Karpas-422 (cell line): Measurements from ENCODE around the gene TUT1. TPM values are rescaled to one million over a fixed set of nuclear protein-coding genes. Genes with fewer than 3 reads are reported as not detected.
"Not testable (repeated sequence)": the region's sequence is repeated elsewhere in the genome, so short reads cannot be mapped to it uniquely, and the experiment has no call there.

ENCODE experiments used
- DNase-seq: peaks from one replicate; pipeline ENCODE4 v3.0.0-alpha.2; 2015
- H2AFZ ChIP-seq: fragments of 200-600 bp; sonication (generic); 2 replicates; pipeline ENCODE4 v1.6.1; 2014; ENCODE audit warnings: antibody characterized with exemption, low read length, mixed read lengths
- H3K27ac ChIP-seq: fragments of 200-600 bp; sonication (generic); 2 replicates; pipeline ENCODE4 v1.5.1; 2014; ENCODE audit warnings: mild to moderate bottlenecking, low read length, moderate library complexity
- H3K27me3 ChIP-seq: fragments of 200-600 bp; sonication (generic); 2 replicates; pipeline ENCODE4 v1.6.1; 2014; ENCODE audit warnings: low read length, mixed read lengths
- H3K36me3 ChIP-seq: fragments of 200-600 bp; sonication (generic); 2 replicates; pipeline ENCODE4 v1.6.1; 2014; ENCODE audit warnings: low read length, mixed read lengths; ENCODE audit not compliant: insufficient read depth
- H3K4me1 ChIP-seq: fragments of 200-600 bp; sonication (generic); 2 replicates; pipeline ENCODE4 v1.6.1; 2014; ENCODE audit warnings: mild to moderate bottlenecking, low read length, mixed read lengths
- H3K4me2 ChIP-seq: fragments of 200-600 bp; sonication (generic); 2 replicates; pipeline ENCODE4 v1.6.1; 2014; ENCODE audit warnings: low read length, low read depth, mild to moderate bottlenecking; ENCODE audit not compliant: poor library complexity, severe bottlenecking
- H3K4me3 ChIP-seq: fragments of 200-600 bp; sonication (generic); 2 replicates; pipeline ENCODE4 v1.5.1; 2014; ENCODE audit warnings: mild to moderate bottlenecking, antibody characterized with exemption, low read length, mixed read lengths
- H3K79me2 ChIP-seq: fragments of 200-600 bp; sonication (generic); 2 replicates; pipeline ENCODE4 v1.6.1; 2014; ENCODE audit warnings: mild to moderate bottlenecking, low read length, mixed read lengths
- H3K9ac ChIP-seq: fragments of 200-600 bp; sonication (generic); 2 replicates; pipeline ENCODE4 v1.6.0; 2014; ENCODE audit warnings: low read length
- H3K9me2 ChIP-seq: fragments of 200-600 bp; sonication (generic), shearing (Covaris generic); replicated peaks from 2 replicates; pipeline ENCODE4 v1.6.0; 2014; ENCODE audit warnings: mild to moderate bottlenecking, low read length, moderate library complexity; ENCODE audit not compliant: insufficient read depth
- H3K9me3 ChIP-seq: fragments of 300-700, 200-600 bp; sonication (generic); 2 replicates; pipeline ENCODE4 v1.6.1; 2014; ENCODE audit warnings: low read length, mixed read lengths
- H4K20me1 ChIP-seq: fragments of 200-600 bp; sonication (generic); 2 replicates; pipeline ENCODE4 v1.6.1; 2014; ENCODE audit warnings: mild to moderate bottlenecking, antibody characterized with exemption, low read length, low read depth; ENCODE audit not compliant: insufficient read depth
- total RNA-seq: library from RNA; depleted of rRNA; stranded (reverse); fragments of >200 nt; shearing (Covaris generic); gene quantifications from 2 replicates; pipeline ENCODE4 v1.2.3, GENCODE V29; 2014; ENCODE audit warnings: low replicate concordance

Gene TUT1
- total RNA-seq, 1 experiment from 2014 or later, result 8.1 TPM

DNA sequence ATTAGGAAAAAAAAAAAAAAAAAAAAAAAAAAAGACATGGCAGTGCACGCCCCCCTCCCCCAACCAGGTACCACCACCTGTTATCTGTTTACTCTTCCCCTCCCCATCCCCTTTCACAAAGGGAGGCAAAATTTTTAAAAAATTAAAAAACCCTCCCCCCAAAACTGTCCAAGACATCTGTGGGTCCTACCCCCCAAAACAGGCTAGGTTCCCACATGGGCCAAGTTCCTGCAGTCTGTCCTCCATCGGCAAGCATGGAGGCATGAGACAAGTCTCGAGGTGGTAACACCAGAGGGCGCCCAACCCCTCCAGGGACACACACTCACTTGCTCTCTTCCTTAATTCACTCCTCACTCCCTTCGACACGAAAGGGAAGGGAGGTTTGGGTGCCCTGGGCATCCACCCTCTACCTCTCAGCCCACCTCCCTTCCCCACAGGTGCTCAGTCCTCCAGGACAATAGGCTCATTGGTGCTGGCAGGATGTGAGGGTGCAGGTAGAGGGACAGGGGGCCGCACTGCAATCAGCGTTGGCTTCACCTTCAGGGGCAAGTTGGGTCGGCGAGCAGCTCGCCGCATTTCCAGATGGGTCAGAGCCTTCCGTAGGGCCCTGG lies 2.2 kb upstream of the TUT1 start:
- peaks cover 37% of the 10 kb centered on the region for H3K79me2 ChIP-seq
- peaks cover 38% of the 10 kb centered on the region for H3K4me1 ChIP-seq
- peaks cover 40% of the 10 kb centered on the region for H3K36me3 ChIP-seq
- H3K4me3 ChIP-seq, result no peak overlapping the region
- H3K27me3 ChIP-seq, result no peaks in the 10 kb centered on the region
- H4K20me1 ChIP-seq, result 0 out of 2 replicates have a peak, but pooled peaks cover 6% of the 10 kb centered on the region
- H2AFZ ChIP-seq, result no peak overlapping the region
- DNase-seq, result peak; percentile 91
- H3K27ac ChIP-seq, result no peak overlapping the region
- H3K4me2 ChIP-seq, result peak overlapping the region; percentile 88
- no peak overlapping the region for H3K9ac ChIP-seq
- H3K9me2 ChIP-seq, result no peaks in the 10 kb centered on the region
- no peaks in the 10 kb centered on the region for H3K9me3 ChIP-seq

DNA sequence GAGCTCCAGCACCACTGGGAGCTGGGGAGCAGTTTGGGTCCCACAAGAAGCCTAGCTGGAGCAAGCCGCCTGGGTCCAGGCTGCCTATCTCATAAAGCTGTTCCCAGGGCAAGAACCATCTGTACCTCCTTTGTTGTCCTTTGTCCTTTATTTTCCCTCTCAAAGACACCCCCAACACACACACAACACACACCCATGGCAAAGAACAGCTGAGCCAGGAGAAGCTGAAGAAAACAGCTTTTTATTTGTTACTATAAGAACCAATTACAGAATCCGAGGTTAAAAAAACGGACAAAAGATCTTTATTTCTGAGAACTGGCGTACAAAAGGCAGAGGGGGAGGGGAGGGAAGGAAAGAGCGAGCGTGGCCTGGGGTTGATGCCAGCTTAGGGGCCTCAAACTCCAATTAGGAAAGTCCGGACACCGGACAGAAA lies 1.7 kb upstream of the TUT1 start:
- peak overlapping the region; percentile 83 for H3K27ac ChIP-seq

DNA sequence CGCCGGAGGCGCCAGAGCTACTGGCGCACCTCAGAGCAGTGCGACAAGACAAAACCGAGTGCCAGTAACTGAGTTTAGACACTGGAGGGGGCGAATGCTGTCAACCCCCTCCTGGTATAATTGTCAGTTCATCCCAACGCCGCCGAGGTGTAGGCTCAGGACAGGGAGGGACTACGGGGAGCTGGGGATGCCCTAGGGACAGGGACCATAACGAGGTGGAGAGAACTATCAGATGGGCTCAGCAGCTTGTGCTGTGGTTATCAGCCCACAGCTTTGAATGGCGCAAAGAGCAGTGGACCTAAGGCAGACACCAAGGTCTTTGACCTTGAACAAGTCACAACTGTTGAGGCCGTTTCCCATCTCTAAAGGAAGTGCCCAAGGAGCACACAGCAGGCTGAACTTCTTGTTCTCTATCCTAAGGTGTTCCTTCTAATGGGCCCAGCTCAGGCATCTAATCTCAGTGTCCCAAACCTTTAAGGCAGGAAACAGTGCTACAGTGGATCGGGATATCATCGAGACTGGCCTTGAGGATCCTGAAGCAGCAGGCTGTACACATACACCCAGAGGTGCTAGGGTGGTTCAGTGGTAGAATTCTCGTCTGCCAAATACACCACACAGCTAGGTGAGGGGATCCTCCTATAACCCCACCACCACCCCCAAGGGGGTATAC lies 958 bp upstream of the TUT1 start:
- Histone ChIP-seq H3K9me3 (no peaks in the 10 kb centered on the region), H3K9ac (peak overlapping the region; percentile 86), H3K27me3 (no peaks in the 10 kb centered on the region), H3K4me2 (peak overlapping the region; percentile 88), H3K27ac (peak overlapping the region; percentile 83), H3K4me3 (peak overlapping the region; percentile 74), H4K20me1 (no peaks in the 10 kb centered on the region), H3K36me3 (peaks cover 36% of the 10 kb centered on the region; the same call in 1 of the 2 replicates), H3K79me2 (peaks cover 37% of the 10 kb centered on the region), H3K4me1 (peaks cover 34% of the 10 kb centered on the region), H3K9me2 (no peaks in the 10 kb centered on the region), H2AFZ (no peak overlapping the region)
- DNase-seq, result no peak

More for the DNA sequence above, 1.7 kb upstream of the TUT1 start:
- H3K27me3 ChIP-seq, result no peaks in the 10 kb centered on the region
- no peaks in the 10 kb centered on the region for H3K9me3 ChIP-seq
- no peak overlapping the region for H2AFZ ChIP-seq
- 0 out of 2 replicates have a peak, but pooled peaks cover 5% of the 10 kb centered on the region for H4K20me1 ChIP-seq
- no peaks in the 10 kb centered on the region for H3K9me2 ChIP-seq
- H3K79me2 ChIP-seq, result peaks cover 34% of the 10 kb centered on the region
- peak overlapping the region; percentile 86 for H3K9ac ChIP-seq
- H3K36me3 ChIP-seq, result peaks cover 36% of the 10 kb centered on the region; the same call in 1 of the 2 replicates
- H3K4me1 ChIP-seq, result peaks cover 34% of the 10 kb centered on the region
- DNase-seq, result no peak
- peak overlapping the region; percentile 88 for H3K4me2 ChIP-seq
- H3K4me3 ChIP-seq, result peak overlapping the region; percentile 74; the same call in 1 of the 2 replicates

GRCh38 chr11:62588966-62589637 lies 2.2 kb downstream of the TUT1 start:
- H3K27ac ChIP-seq, result no peak overlapping the region
- H3K4me2 ChIP-seq, result peak overlapping the region; percentile 83

DNA sequence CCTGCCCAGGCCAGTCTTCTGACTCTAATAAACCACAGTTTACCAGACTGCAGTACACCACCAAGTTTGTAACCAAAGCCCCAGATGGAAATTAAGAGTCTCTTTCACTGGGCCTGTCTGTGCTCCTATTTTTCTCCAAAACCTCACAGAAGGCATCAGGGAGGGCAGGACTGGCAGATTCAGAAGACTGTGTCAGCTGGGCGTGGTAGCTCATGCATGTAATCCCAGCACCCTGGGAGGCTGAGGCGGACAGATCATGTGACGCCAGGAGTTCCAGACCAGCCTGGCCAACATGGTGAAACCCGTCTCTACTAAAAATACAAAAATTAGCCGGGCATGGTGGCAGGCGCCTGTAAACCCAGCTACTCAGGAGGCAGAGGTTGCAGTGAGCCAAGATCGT lies 6.0 kb downstream of the TUT1 start:
- not testable (repeated sequence) for H3K9me2 ChIP-seq, H3K27me3 ChIP-seq, H3K27ac ChIP-seq, H3K4me3 ChIP-seq, H4K20me1 ChIP-seq, DNase-seq, H2AFZ ChIP-seq, H3K9ac ChIP-seq, H3K9me3 ChIP-seq, H3K4me2 ChIP-seq
- peaks cover 10% of the 10 kb centered on the region for H3K4me1 ChIP-seq
- peaks cover 29% of the 10 kb centered on the region for H3K36me3 ChIP-seq
- peaks cover 40% of the 10 kb centered on the region for H3K79me2 ChIP-seq

More at GRCh38 chr11:62588966-62589637, 2.2 kb downstream of the TUT1 start:
- no peaks in the 10 kb centered on the region for H4K20me1 ChIP-seq
- H3K36me3 ChIP-seq, result peaks cover 30% of the 10 kb centered on the region
- no peaks in the 10 kb centered on the region for H3K9me2 ChIP-seq
- H3K27me3 ChIP-seq, result no peaks in the 10 kb centered on the region
- H3K9me3 ChIP-seq, result no peaks in the 10 kb centered on the region
- H2AFZ ChIP-seq, result no peak overlapping the region
- H3K9ac ChIP-seq, result no peak overlapping the region
- no peak overlapping the region for H3K4me3 ChIP-seq
- H3K79me2 ChIP-seq, result peaks cover 50% of the 10 kb centered on the region
- H3K4me1 ChIP-seq, result peaks cover 34% of the 10 kb centered on the region
- DNase-seq, result no peak

DNA sequence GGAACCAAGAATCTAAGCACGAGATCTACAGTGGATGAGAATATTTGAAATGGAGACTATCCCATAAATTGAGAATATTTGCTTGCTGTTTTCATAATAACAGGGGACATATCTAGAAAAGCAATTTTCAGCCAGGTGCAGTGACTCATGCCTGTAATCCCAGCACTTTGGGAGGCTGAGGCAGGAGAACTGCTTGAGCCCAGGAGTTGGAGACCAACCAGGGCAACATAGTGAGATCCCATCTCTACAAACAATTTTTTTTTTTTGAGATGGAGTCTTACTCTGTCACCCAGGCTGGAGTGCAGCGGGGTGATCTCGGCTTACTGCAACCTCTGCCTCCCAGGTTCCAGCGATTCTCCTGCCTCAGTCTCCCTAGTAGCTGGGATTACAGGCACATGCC lies 9.6 kb downstream of the TUT1 start:
- peaks cover 12% of the 10 kb centered on the region for H3K79me2 ChIP-seq
- H3K27ac ChIP-seq, H3K4me1 ChIP-seq, H3K9me3 ChIP-seq, H2AFZ ChIP-seq, H3K9ac ChIP-seq, H3K27me3 ChIP-seq, DNase-seq, H4K20me1 ChIP-seq, H3K4me2 ChIP-seq, H3K4me3 ChIP-seq, H3K9me2 ChIP-seq: not testable (repeated sequence)
- H3K36me3 ChIP-seq, result peaks cover 21% of the 10 kb centered on the region

GRCh38 chr11:62580959-62581715 lies 10.2 kb downstream of the TUT1 start:
- Histone ChIP-seq H3K4me2 (no peak overlapping the region), H3K9me2 (no peaks in the 10 kb centered on the region), H3K4me1 (no peaks in the 10 kb centered on the region), H4K20me1 (no peaks in the 10 kb centered on the region), H3K27ac (no peak overlapping the region), H3K4me3 (no peak overlapping the region), H2AFZ (no peak overlapping the region), H3K79me2 (peaks cover 9% of the 10 kb centered on the region), H3K36me3 (peaks cover 17% of the 10 kb centered on the region), H3K9me3 (no peaks in the 10 kb centered on the region), H3K9ac (no peak overlapping the region), H3K27me3 (no peaks in the 10 kb centered on the region)
- DNase-seq, result no peak
